IPS-15b (cell line): Measurements from ENCODE around the gene NPDC1.

Experiments
- H3K27me3 ChIP-seq: one replicate; pipeline ENCODE4 v1.6.1; 2013; ENCODE audit warnings: low read length; ENCODE audit not compliant: control insufficient read depth, insufficient read depth
- H3K36me3 ChIP-seq: one replicate; pipeline ENCODE4 v1.6.1; 2013; ENCODE audit warnings: low read length; ENCODE audit not compliant: control insufficient read depth, insufficient read depth
- H3K4me1 ChIP-seq: one replicate; pipeline ENCODE4 v1.6.1; 2013; ENCODE audit warnings: mild to moderate bottlenecking, low read length; ENCODE audit not compliant: control insufficient read depth, insufficient read depth
- H3K4me3 ChIP-seq: one replicate; pipeline ENCODE4 v1.5.1; 2013; ENCODE audit warnings: low read depth, low read length
- H3K9ac ChIP-seq: one replicate; pipeline ENCODE4 v1.6.1; 2013; ENCODE audit warnings: low read depth, mild to moderate bottlenecking, low read length
- H3K9me3 ChIP-seq: one replicate; pipeline ENCODE4 v1.6.1; 2013; ENCODE audit warnings: mild to moderate bottlenecking, low read length; ENCODE audit not compliant: control insufficient read depth, insufficient read depth

The NPDC1 gene

DNA sequence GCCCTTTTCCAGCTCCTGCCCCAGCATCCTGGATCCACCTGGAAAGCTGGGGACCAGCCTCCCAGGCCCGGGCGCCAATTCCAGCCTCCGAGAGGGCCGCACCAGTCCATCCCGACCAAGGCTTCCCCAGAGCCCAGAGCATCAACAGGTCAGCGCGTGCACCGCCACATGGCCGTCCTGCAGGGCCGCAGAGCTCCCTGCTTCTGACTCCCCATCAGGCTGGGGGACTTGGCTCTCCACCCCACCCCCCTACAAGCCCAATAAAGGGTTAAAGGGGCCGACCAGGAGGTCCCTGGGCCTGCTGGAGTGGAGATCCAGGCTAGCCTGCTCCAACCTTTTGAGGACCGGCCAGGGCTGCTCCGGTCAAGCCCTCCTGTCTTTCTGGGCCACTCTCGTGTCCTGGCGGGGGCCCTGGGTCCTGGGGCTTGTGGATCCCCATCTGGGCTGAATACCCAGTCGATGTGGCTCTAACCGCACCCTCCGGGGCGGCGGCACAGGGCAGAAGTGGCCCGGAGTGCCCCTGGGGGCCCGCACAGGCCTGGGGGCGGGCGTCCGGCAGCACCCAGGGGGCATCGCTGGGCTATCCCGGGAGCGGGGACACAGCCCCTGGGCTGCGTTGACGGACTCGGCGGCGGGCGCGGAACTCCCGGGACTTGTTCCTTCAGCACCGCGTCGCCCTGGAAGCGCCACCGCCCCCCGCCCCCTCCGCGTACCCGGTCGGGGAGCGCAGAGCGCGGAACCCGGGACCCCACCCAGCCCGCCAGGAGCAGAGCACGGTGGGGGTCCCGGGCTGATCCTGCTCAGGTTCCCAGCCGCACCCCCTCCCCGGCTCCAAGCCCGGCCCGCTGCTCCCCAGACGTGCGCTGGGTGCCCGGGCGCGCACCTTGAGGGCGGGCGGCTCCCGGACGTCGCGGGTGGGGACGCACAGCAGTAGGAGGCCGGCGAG lies 7.3 kb upstream of the NPDC1 start:
- peaks cover 3% of the 10 kb centered on the region for H3K4me1 ChIP-seq
- no peaks in the 10 kb centered on the region for H3K9me3 ChIP-seq
- no peaks in the 10 kb centered on the region for H3K36me3 ChIP-seq
- no peak overlapping the region for H3K9ac ChIP-seq
- H3K4me3 ChIP-seq: peak overlapping the region; percentile 43
- peaks cover 29% of the 10 kb centered on the region for H3K27me3 ChIP-seq

DNA sequence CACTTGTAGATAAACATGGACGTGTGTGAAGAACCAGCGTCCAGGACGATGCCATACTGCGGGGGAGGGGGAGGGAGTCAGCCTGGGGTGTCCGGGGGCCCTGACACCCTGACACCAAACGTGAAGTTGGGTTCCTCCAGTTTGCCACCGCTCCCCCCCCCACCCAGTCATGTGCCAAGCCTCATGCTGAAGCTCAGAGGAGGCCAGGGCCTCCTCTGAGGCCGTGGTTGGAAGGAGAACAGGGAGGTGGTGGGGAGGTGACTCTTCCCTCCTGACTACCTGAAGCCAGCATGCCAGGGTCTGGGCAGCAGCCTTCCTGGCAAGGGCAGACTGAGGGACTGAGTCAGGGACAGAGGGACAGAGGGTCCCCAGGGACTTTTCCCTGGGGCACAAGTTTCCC lies 6.3 kb upstream of the NPDC1 start:
- Histone ChIP-seq H3K27me3 (peaks cover 36% of the 10 kb centered on the region), H3K4me1 (peaks cover 3% of the 10 kb centered on the region), H3K9ac (no peak overlapping the region), H3K4me3 (no peak overlapping the region), H3K9me3 (no peaks in the 10 kb centered on the region), H3K36me3 (no peaks in the 10 kb centered on the region)

DNA sequence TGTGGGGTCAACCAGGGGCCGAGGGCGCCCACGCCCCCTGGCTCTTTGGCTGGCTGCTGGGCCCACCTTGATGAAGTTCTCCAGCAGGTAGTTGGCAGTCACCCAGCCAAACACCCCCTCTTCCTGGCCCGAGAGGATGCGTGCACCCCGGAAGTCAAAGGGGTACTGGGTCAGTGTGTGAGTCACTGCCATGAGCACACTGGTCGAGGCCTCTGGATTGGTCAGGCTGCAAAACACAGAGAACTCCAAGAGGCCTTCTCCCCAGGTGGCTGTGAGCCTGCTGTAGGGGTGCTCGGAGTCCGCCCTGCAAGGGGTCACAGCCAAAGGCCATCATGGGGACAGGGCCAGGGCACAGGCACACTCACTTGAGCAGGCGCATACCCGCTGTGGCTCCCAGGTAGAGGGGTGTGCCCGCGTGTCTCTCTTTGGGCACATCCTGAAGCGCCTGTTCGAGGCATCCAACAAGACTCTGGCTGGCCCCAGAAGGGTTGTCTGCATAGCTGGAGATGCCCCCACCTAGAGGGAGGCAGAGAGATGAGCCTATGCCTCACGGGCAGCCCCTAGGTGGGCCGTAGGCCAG lies 5.3 kb upstream of the NPDC1 start:
- H3K9me3 ChIP-seq: no peaks in the 10 kb centered on the region
- peaks cover 41% of the 10 kb centered on the region for H3K27me3 ChIP-seq
- peaks cover 3% of the 10 kb centered on the region for H3K4me1 ChIP-seq
- no peaks in the 10 kb centered on the region for H3K36me3 ChIP-seq
- no peak overlapping the region for H3K9ac ChIP-seq
- no peak overlapping the region for H3K4me3 ChIP-seq

DNA sequence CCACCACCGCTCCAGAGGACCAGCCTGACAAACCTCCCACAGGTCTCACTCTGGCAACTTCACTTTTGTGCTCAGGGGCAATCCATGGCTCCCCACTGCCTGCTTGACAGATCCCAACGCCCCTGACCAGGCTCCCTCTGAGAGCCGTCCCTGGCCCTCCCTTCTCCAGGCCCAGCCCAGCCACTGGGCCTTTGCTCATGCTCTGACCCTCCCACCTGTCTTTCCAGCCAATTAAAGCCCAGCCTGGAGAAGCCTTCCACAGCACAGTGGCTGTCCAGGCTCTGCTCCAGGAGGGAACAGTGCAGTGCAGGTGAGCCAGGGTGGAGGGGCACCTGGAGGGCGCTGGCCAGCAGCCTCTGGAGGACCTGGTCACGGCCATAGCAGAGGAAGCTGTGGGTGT lies 4.6 kb upstream of the NPDC1 start:
- Histone ChIP-seq H3K9me3 (no peaks in the 10 kb centered on the region), H3K4me1 (peaks cover under 1% of the 10 kb centered on the region), H3K36me3 (no peaks in the 10 kb centered on the region), H3K9ac (no peak overlapping the region), H3K4me3 (no peak overlapping the region), H3K27me3 (peaks cover 41% of the 10 kb centered on the region)

DNA sequence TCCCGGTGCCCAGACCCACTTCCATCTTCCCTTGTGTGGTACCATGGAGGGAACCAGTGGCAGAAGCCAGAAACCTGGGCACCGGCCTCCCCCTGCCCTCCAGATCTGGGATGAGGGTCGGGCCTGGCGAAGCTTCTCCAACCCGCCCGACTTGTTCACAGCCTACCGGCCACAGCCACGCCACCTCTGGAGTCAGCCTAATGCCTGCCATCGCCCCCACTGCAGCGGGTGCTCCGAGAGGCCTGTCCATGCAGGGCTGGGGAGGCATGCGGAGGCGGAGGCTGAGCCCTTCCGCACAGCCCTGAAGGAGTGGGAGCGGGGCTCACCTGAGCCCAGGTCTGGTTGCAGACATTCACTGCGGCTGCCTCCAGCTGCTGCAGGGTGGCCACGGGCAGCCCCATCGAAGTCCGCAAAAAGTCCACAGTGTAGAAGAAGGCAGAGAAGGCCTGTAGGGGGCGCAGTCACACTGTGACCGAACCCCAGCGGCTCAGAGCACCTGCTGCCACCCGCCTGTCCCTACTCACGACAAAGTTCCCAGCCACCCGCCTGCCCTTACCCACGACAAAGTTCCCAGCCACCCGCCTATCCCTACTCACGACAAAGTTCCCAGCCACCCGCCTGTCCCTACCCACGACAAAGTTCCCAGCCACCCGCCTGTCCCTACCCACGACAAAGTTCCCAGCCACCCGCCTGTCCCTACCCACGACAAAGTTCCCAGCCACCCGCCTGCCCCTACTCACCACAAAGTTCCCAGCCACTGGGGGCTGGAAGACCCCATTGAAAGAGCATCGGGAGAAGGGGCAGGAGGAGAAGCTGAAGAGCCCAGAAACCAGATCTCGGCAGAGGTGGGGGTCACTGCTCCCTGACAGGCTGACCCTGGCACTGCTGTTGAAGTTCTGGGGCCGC lies 3.8 kb upstream of the NPDC1 start:
- H3K9me3 ChIP-seq: no peaks in the 10 kb centered on the region
- no peaks in the 10 kb centered on the region for H3K36me3 ChIP-seq
- H3K4me3 ChIP-seq: no peak overlapping the region
- H3K9ac ChIP-seq: no peak overlapping the region
- no peaks in the 10 kb centered on the region for H3K4me1 ChIP-seq
- H3K27me3 ChIP-seq: peaks cover 49% of the 10 kb centered on the region

DNA sequence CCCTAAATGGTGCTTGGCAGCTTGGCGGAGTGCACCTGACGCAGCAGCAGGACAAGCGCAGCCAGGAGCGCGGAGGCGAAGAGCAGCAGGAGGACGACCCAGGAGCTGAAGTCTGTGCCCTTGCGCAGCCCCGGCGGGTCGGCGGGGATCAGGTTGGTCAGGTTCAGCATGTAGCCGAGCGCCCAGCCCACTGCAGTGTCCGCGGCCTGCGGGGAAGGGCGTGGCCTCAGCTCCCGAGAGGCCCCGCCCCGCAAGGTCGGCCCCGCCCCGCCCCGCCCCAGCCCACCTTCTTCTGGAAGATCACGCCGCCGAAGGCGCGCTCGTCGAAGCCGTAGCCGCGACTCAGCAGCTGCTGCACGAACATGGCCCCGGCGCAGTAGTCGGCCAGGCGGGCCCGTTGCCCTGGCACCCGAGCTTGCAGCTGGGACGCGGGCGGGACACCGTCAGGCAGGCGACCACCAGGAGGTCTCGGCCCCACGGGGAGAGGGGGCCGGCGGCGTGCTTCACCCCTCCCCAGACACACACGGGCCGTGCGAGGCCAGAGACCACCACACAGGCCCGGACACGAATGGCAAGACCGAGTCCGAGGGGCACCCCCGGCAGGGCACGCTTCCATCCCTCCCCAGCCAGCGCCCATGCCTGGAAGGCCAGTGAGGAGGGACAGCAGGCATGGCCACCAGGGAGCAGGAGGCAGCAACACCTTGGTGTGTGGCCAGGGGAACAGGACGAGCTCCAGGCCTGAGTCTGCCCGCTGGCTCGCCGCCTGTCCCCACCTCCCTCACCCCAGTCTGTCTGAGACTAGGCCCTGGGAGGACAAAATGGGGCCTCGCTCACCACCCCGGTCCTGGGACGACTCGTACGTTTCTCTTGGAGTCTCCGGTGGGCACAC lies 2.9 kb upstream of the NPDC1 start:
- peaks cover 45% of the 10 kb centered on the region for H3K27me3 ChIP-seq
- H3K4me1 ChIP-seq: no peaks in the 10 kb centered on the region

DNA sequence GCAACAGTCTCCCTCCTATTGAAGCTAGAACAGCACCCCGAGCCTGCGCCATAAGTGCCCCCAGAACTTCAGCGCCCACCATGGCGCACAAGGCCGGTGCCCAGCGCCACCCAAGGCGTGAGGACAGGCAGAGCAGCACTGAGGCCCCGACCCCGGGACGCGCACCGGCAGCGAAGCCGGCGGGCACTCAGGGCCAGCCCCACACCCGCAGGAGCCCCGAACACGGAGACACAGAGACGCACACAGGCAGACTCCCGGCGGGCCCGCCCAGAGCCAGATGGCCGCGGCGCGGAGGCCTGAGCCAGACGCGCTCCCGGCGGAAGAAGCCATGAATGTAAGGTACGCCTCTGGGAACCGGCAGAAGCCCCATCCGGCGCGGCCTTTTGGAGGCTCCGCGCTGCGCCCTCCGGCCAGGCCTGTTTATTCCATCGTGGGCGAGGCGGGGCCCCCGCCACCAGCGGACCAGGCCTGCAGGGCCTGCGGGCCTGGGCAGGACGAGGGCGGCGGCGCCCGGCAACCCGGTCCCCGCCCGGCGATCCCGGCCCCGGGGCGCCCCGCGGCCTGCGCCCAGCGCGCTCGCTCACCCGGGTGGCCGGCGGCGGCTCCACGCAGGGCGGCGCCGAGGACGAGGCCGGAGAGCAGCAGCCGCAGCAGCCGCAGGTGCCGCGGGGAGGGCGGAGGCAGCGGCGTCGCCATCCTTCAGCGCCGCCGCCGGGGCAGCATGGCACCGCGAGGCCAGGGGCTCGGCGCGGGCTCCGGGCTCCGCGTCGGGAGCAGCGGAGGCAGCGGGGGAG lies 486 bp downstream of the NPDC1 start:
- H3K27me3 ChIP-seq: peaks cover 30% of the 10 kb centered on the region
- no peaks in the 10 kb centered on the region for H3K4me1 ChIP-seq
- peaks cover 3% of the 10 kb centered on the region for H3K36me3 ChIP-seq
- no peak overlapping the region for H3K9ac ChIP-seq
- peak overlapping the region; percentile 63 for H3K4me3 ChIP-seq
- H3K9me3 ChIP-seq: no peaks in the 10 kb centered on the region

More for the DNA sequence above, 2.9 kb upstream of the NPDC1 start:
- H3K4me3 ChIP-seq: no peak overlapping the region
- no peak overlapping the region for H3K9ac ChIP-seq
- H3K9me3 ChIP-seq: no peaks in the 10 kb centered on the region
- no peaks in the 10 kb centered on the region for H3K36me3 ChIP-seq

DNA sequence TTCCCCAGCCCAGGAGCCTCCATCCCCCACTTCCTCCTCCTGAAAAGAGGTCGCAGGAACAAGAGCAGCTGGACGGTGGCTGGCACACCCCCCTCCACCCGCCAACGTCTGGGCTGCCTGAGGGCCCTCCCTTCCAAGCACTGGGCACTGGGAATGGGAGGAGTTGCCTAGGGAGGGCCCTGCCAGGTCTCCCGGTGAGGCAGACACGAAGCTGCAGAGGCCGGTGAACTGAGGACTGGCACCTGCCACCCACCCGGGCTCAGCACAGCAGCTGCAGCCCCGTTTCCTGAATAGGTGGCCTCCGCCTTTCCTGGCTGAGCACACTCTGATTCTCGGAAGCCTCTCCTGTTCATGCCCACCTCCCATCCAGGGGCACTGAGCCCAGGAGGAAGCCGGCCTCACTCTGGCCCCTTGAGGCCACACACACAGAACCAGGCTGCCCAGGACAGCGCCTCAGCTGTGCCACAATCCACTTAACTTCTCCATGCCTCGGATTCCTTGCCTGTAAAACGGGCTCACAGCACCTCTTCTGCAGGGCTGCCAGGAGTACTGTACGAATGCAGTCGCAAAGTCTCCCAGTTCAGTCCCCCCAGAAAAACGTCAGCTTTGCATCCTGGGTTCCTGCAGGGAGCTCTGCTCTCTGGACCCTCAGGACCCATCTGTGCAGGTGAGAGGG lies 1.3 kb downstream of the NPDC1 start:
- H3K36me3 ChIP-seq: peaks cover 3% of the 10 kb centered on the region
- H3K4me3 ChIP-seq: peak overlapping the region; percentile 49
- H3K9me3 ChIP-seq: no peaks in the 10 kb centered on the region
- H3K27me3 ChIP-seq: peaks cover 29% of the 10 kb centered on the region
- no peak overlapping the region for H3K9ac ChIP-seq
- H3K4me1 ChIP-seq: no peaks in the 10 kb centered on the region

DNA sequence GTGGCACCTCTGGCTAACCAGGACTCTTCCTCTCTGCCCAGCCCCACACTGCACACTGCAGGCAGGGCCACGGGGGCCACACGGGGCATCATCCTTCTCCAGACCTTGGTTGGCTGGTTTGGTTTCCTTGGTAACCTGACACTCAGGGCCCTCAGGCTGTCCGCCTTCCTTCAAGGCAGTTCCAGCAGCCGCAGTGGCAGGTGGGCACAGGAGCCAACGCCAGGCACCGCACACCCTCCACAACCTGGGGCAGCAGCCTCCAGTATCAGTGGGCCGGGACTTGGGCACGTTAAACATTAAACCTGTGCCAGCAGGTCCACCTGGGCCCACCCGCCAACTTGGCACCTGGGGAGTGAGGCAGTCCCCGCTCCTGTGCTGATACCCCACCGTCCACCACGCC lies 1.9 kb downstream of the NPDC1 start:
- peaks cover 23% of the 10 kb centered on the region for H3K27me3 ChIP-seq
- no peak overlapping the region for H3K4me3 ChIP-seq
- no peaks in the 10 kb centered on the region for H3K9me3 ChIP-seq
- H3K4me1 ChIP-seq: no peaks in the 10 kb centered on the region
- H3K9ac ChIP-seq: no peak overlapping the region
- peaks cover 3% of the 10 kb centered on the region for H3K36me3 ChIP-seq
